K562 (cell line): ENCODE data around the gene RANBP3. TPM values are rescaled to one million over a fixed set of nuclear protein-coding genes. Genes with fewer than 3 reads are reported as not detected.

Experiments used
- ATAC-seq: fragments of 200-7000 bp; cut with Tn5 transposase; 3 replicates; pipeline ENCODE4 v1.9.1; 2020; ENCODE audit warnings: moderate library complexity
- BruUV-seq: library from RNA; stranded (reverse); fragments of 400-500 nt; replicated peaks from 2 replicates; lab custom pipeline; 2021; lab: Mats Ljungman, UMichigan
- CTCF ChIA-PET: fragments of 300-600 bp; formaldehyde crosslinking; extraction: SDS; loops from one replicate; lab custom pipeline; 2021; ENCODE audit warnings: low intra/inter-chr PET ratio; lab: Yijun Ruan, JAX
- POLR2A ChIA-PET: fragments of 300-600, 350-650 bp; sonication (Branson Sonifier 250); formaldehyde crosslinking; extraction: SDS; loops from one replicate; lab custom pipeline; 2021; ENCODE audit warnings: antibody characterized with exemption, inconsistent platforms; lab: Yijun Ruan, JAX
- DNase-seq, 4 experiments: peaks; one replicate each; pipeline versions ENCODE4 v3.0.0 to v3.0.0-alpha.2; 2011 to 2018; ENCODE audit warnings: low spot score in 3 of 4, mixed read lengths in 3 of 4; ENCODE audit errors: extremely low read depth in 1 of 4
- FAIRE-seq: peaks from 2 replicates; lab custom pipeline; 2011; peaks lifted over from hg19 to GRCh38; lab: Jason Lieb, UNC
- H2AFZ ChIP-seq: 2 replicates; pipeline ENCODE4 v1.6.0; 2011; ENCODE audit warnings: low read depth, low read length, control low read depth, inconsistent platforms
- H3K27ac ChIP-seq: fragments of 200-600 bp; 3 replicates; pipeline ENCODE4 v1.8.0; 2011; ENCODE audit warnings: low read depth, mild to moderate bottlenecking, control low read depth, inconsistent platforms, low read length, moderate library complexity, mixed read lengths; ENCODE audit errors: extremely low read depth
- H3K27me3 ChIP-seq, 2 experiments: fragments of 300-600 bp in 1 of 2; 2 replicates in 1 of 2; 3 replicates in 1 of 2; pipeline versions ENCODE4 v1.6.0 to v1.8.0; 2011; ENCODE audit warnings: inconsistent platforms in 2 of 2, low read length in 2 of 2, mild to moderate bottlenecking in 1 of 2, mixed read lengths in 1 of 2, moderate library complexity in 1 of 2; ENCODE audit not compliant: control insufficient read depth in 2 of 2, insufficient read depth in 2 of 2
- H3K36me3 ChIP-seq: fragments of 300-600 bp; 3 replicates; pipeline ENCODE4 v1.8.0; 2011; ENCODE audit warnings: mild to moderate bottlenecking, low read length, inconsistent platforms; ENCODE audit not compliant: control insufficient read depth, insufficient read depth
- H3K4me1 ChIP-seq, 2 experiments: fragments of 200-600 bp in 1 of 2; replicated peaks in 1 of 2; 2 replicates in 1 of 2; 3 replicates in 1 of 2; pipeline versions ENCODE4 v1.5.1 to v1.8.0; 2011; ENCODE audit warnings: inconsistent platforms in 2 of 2, low read length in 2 of 2, mild to moderate bottlenecking in 1 of 2, mixed read lengths in 1 of 2, moderate library complexity in 1 of 2; ENCODE audit not compliant: control insufficient read depth in 2 of 2, insufficient read depth in 2 of 2
- H3K4me2 ChIP-seq: 2 replicates; pipeline ENCODE4 v1.6.1; 2011; ENCODE audit warnings: low read length, control low read depth, inconsistent platforms, mixed read lengths; ENCODE audit not compliant: insufficient read depth
- H3K4me3 ChIP-seq: fragments of 200-600 bp; sonication (generic), shearing (Covaris generic); 2 replicates; pipeline ENCODE4 v1.5.1; 2016; ENCODE audit warnings: control low read depth, inconsistent platforms
- H3K79me2 ChIP-seq: fragments of 200-600 bp; 3 replicates; pipeline ENCODE4 v1.8.0; 2011; ENCODE audit warnings: low read length, inconsistent platforms; ENCODE audit not compliant: control insufficient read depth, insufficient read depth
- H3K9ac ChIP-seq, 2 experiments: 2 replicates each; pipeline versions ENCODE4 v1.6.0 to v1.6.1; 2011; ENCODE audit warnings: low read depth in 2 of 2, low read length in 2 of 2, control low read depth in 1 of 2, inconsistent platforms in 1 of 2, mild to moderate bottlenecking in 1 of 2, mixed read lengths in 1 of 2; ENCODE audit not compliant: insufficient read depth in 1 of 2
- H3K9me1 ChIP-seq: one replicate; pipeline ENCODE4 v1.6.0; 2011; ENCODE audit warnings: inconsistent platforms, mild to moderate bottlenecking, low read length, moderate library complexity; ENCODE audit not compliant: control insufficient read depth, insufficient read depth
- H3K9me3 ChIP-seq: replicated peaks from 2 replicates; pipeline ENCODE4 v1.5.1; 2011; ENCODE audit warnings: low read depth, low read length, inconsistent platforms; ENCODE audit not compliant: control insufficient read depth, insufficient read depth
- H4K20me1 ChIP-seq: replicated peaks from 2 replicates; pipeline ENCODE4 v1.6.1; 2011; ENCODE audit warnings: low read length, inconsistent platforms, mixed read lengths; ENCODE audit not compliant: control insufficient read depth, insufficient read depth
- CHD1 ChIP-seq: fragments of 200-600 bp; sonication (generic); IDR thresholded peaks from one replicate; pipeline ENCODE4 v1.6.1; 2012; ENCODE audit warnings: mild to moderate bottlenecking, moderate library complexity, low read length, inconsistent platforms
- CHD2 ChIP-seq: IDR thresholded peaks from 2 replicates; pipeline ENCODE4 v1.6.1; 2011; ENCODE audit warnings: low read depth, low read length
- CREB1 ChIP-seq, 2 experiments: sonication (generic) in 1 of 2; formaldehyde crosslinking in 1 of 2; IDR thresholded peaks; 2 replicates each; pipeline versions ENCODE4 v1.6.1 to v1.8.0; 2012 to 2022; ENCODE audit warnings: inconsistent platforms in 1 of 2, mild to moderate bottlenecking in 1 of 2, missing genetic modification reagents in 1 of 2, moderate library complexity in 1 of 2
- ZFP36 ChIP-seq: fragments of 150-350 bp; IDR thresholded peaks from 2 replicates; pipeline ENCODE4 v1.6.1; 2018; ENCODE audit warnings: low read length, low read depth; ENCODE audit not compliant: partially characterized antibody
- ZNF444 ChIP-seq: fragments of 250-450 bp; sonication (Bioruptor Pico); IDR thresholded peaks from 2 replicates; pipeline ENCODE4 v1.4.0; 2020; ENCODE audit warnings: mild to moderate bottlenecking, moderate library complexity
- WGBS: fragments of 100-300 bp; shearing (Covaris generic); methylation state at CpG from one replicate; pipeline ENCODE4 v1.1.6; 2016; ENCODE audit warnings: low coverage, mixed read lengths; ENCODE audit not compliant: insufficient coverage; ENCODE audit errors: missing lambda C conversion rate; 5-methylcytosine and 5-hydroxymethylcytosine counted together
- in situ Hi-C: fragments of 300-500 bp; cut with MboI; formaldehyde crosslinking; loops from 4 replicates; pipeline ENCODE4 v1.15.0; 2018; ENCODE audit warnings: inconsistent platforms, mixed read lengths
- intact Hi-C: fragments of 100-400 bp; cut with micrococcal nuclease; formaldehyde crosslinking; loops from 2 replicates; pipeline ENCODE4 v1.14.2; 2022
- polyA plus RNA-seq, 8 experiments: library from polyadenylated mRNA; depleted of rRNA in 4 of 8; stranded (reverse) in 5 of 8; unstranded in 3 of 8; fragments of >200 nt; fragmentation: Nextera tagmentation in 2 of 8; fragmentation: Illumina TruSeq in 1 of 8; extraction: Ambion mirVana in 2 of 8; extraction: Trizol in 1 of 8; gene quantifications; 2 replicates each; pipeline versions ENCODE4 v1.2.1 to v1.2.3, GENCODE V29; 2011 to 2014; ENCODE audit warnings: inconsistent platforms in 1 of 8, missing spikeins in 1 of 8
- total RNA-seq, 7 experiments: library from RNA; depleted of rRNA in 6 of 7; stranded (reverse); fragments of >200 nt in 6 of 7; fragmentation: Illumina TruSeq in 2 of 7; extraction: Trizol in 2 of 7; gene quantifications; 2 replicates each; pipeline versions ENCODE4 v1.2.1 to v1.2.3, GENCODE V29; 2011 to 2021; ENCODE audit warnings: low replicate concordance in 1 of 7
- TF ChIP-seq, protein P1 (sequence below): fragments of 250-450 bp; sonication (Bioruptor Pico); IDR thresholded peaks from 2 replicates; pipeline ENCODE4 v1.4.0; 2020; ENCODE audit warnings: mild to moderate bottlenecking, moderate library complexity, borderline replicate concordance
- TF ChIP-seq, protein P2 (sequence below), 2 experiments: fragments of 450-650 bp in 1 of 2; sonication (generic) in 1 of 2; formaldehyde crosslinking in 1 of 2; IDR thresholded peaks; 2 replicates each; pipeline versions ENCODE4 v1.7.1 to v1.9.0; 2016 to 2022; ENCODE audit warnings: inconsistent platforms in 1 of 2, mild to moderate bottlenecking in 1 of 2, missing genetic modification reagents in 1 of 2

RANBP3 gene
- total and polyA plus RNA-seq, 9 of the 15 experiments (the other 6 are each of a cell fraction or from before 2014, with no cell fraction given) = 0.90 to 95.1 (median 63.2) TPM

DNA sequence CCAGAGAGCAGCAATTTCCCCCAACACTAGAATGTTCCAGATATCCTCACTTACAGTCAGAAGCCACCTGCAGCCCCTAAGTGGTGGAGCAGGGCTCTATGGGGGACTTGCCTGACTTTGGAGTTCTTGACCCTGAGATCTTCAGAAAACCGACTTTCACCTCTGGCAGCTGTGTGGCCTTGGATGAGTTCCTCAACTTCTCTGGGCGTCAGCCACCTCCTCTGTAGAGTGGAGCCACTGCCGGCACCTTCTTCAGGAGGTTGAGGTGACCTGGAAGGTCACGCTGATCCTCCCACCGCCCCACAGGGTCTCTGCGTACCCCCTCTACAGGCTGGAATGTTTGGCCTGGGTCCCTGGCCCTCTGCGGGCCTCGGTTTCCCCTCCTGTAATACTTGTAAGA is 100.5 kb downstream of the RANBP3 start:
- in situ Hi-C loops (no loop called here), intact Hi-C loops (no loop called here)
- H3K9ac ChIP-seq = no peak overlapping the region
- H3K9me3 ChIP-seq = no peaks in the 10 kb centered on the region
- H3K4me2 ChIP-seq = no peak overlapping the region
- H3K27me3 ChIP-seq = peaks cover 12 to 39% of the 10 kb centered on the region in 2 experiments; a peak in 3 of 5 replicates
- no peaks in the 10 kb centered on the region for H4K20me1 ChIP-seq
- no peak overlapping the region for H2AFZ ChIP-seq
- TF ChIP-seq CHD1 (no peak), ZNF444 (no peak), CREB1 (IDR thresholded peaks at IDR 0.05) (no peak), CREB1 (CRISPR knock-in tag; IDR thresholded peaks at IDR 0.05) (no peak), CHD2 (no peak), ZFP36 (peak; percentile 51)
- TF ChIP-seq, protein P1, sequence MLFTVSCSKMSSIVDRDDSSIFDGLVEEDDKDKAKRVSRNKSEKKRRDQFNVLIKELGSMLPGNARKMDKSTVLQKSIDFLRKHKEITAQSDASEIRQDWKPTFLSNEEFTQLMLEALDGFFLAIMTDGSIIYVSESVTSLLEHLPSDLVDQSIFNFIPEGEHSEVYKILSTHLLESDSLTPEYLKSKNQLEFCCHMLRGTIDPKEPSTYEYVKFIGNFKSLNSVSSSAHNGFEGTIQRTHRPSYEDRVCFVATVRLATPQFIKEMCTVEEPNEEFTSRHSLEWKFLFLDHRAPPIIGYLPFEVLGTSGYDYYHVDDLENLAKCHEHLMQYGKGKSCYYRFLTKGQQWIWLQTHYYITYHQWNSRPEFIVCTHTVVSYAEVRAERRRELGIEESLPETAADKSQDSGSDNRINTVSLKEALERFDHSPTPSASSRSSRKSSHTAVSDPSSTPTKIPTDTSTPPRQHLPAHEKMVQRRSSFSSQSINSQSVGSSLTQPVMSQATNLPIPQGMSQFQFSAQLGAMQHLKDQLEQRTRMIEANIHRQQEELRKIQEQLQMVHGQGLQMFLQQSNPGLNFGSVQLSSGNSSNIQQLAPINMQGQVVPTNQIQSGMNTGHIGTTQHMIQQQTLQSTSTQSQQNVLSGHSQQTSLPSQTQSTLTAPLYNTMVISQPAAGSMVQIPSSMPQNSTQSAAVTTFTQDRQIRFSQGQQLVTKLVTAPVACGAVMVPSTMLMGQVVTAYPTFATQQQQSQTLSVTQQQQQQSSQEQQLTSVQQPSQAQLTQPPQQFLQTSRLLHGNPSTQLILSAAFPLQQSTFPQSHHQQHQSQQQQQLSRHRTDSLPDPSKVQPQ (CRISPR knock-in tag) = no peak
- TF ChIP-seq, protein P2, sequence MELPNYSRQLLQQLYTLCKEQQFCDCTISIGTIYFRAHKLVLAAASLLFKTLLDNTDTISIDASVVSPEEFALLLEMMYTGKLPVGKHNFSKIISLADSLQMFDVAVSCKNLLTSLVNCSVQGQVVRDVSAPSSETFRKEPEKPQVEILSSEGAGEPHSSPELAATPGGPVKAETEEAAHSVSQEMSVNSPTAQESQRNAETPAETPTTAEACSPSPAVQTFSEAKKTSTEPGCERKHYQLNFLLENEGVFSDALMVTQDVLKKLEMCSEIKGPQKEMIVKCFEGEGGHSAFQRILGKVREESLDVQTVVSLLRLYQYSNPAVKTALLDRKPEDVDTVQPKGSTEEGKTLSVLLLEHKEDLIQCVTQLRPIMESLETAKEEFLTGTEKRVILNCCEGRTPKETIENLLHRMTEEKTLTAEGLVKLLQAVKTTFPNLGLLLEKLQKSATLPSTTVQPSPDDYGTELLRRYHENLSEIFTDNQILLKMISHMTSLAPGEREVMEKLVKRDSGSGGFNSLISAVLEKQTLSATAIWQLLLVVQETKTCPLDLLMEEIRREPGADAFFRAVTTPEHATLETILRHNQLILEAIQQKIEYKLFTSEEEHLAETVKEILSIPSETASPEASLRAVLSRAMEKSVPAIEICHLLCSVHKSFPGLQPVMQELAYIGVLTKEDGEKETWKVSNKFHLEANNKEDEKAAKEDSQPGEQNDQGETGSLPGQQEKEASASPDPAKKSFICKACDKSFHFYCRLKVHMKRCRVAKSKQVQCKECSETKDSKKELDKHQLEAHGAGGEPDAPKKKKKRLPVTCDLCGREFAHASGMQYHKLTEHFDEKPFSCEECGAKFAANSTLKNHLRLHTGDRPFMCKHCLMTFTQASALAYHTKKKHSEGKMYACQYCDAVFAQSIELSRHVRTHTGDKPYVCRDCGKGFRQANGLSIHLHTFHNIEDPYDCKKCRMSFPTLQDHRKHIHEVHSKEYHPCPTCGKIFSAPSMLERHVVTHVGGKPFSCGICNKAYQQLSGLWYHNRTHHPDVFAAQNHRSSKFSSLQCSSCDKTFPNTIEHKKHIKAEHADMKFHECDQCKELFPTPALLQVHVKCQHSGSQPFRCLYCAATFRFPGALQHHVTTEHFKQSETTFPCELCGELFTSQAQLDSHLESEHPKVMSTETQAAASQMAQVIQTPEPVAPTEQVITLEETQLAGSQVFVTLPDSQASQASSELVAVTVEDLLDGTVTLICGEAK (IDR thresholded peaks at IDR 0.05) = no peak
- TF ChIP-seq, protein P2 (CRISPR knock-in tag; IDR thresholded peaks at IDR 0.05) = no peak
- DNase-seq = no peak
- FAIRE-seq = no peak
- H3K36me3 ChIP-seq = no peaks in the 10 kb centered on the region
- H3K4me1 ChIP-seq = peaks cover 0 to 11% of the 10 kb centered on the region in 2 experiments; a peak in 2 of 5 replicates
- WGBS = 9% methylated on average over 8 of the region's 8 CpGs
- no peak for ATAC-seq
- no peaks in the 10 kb centered on the region for H3K79me2 ChIP-seq
- ChIA-PET CTCF (no interaction called here), POLR2A (no interaction called here)
- no peak overlapping the region for H3K27ac ChIP-seq
- H3K4me3 ChIP-seq = no peak overlapping the region
- no peaks in the 10 kb centered on the region for H3K9me1 ChIP-seq
- BruUV-seq = no TSS peak
